HepG2 (cell line): ENCODE data around the gene NACC2. TPM values are rescaled to one million over a fixed set of nuclear protein-coding genes. Genes with fewer than 3 reads are reported as not detected.

Source experiments
- BRCA1 ChIP-seq: sonication (generic); formaldehyde crosslinking; IDR thresholded peaks from 2 replicates; pipeline ENCODE4 v1.4.0; 2020; ENCODE audit warnings: missing genetic modification reagents
- ELF1 ChIP-seq: sonication (generic); formaldehyde crosslinking; IDR thresholded peaks from 2 replicates; pipeline ENCODE4 v1.4.0; 2020; ENCODE audit warnings: missing genetic modification reagents
- HNF4G ChIP-seq, 2 experiments: sonication (generic) in 1 of 2; formaldehyde crosslinking in 1 of 2; IDR thresholded peaks; 2 replicates each; pipeline versions ENCODE4 v1.4.0 to v1.6.1; 2011 to 2020; ENCODE audit warnings: borderline replicate concordance in 2 of 2, low read depth in 2 of 2, mild to moderate bottlenecking in 2 of 2, low read length in 1 of 2, missing genetic modification reagents in 1 of 2, moderate library complexity in 1 of 2
- HOMEZ ChIP-seq: IDR thresholded peaks from 2 replicates; pipeline ENCODE4 v1.6.1; 2016; ENCODE audit warnings: low read depth
- NR1H2 ChIP-seq: sonication (generic); formaldehyde crosslinking; IDR thresholded peaks from 2 replicates; pipeline ENCODE4 v1.8.1; 2022; ENCODE audit warnings: low read depth, missing genetic modification reagents, borderline replicate concordance
- PAXIP1 ChIP-seq: sonication (generic); formaldehyde crosslinking; conservative IDR thresholded peaks from 2 replicates; pipeline ENCODE4 v1.4.0; 2020; ENCODE audit warnings: mild to moderate bottlenecking, missing genetic modification reagents, moderate library complexity
- PREB ChIP-seq: sonication (generic); formaldehyde crosslinking; IDR thresholded peaks from 2 replicates; pipeline ENCODE4 v1.4.0; 2020; ENCODE audit warnings: missing genetic modification reagents
- STAG1 ChIP-seq: sonication (generic); formaldehyde crosslinking; IDR thresholded peaks from 2 replicates; pipeline ENCODE4 v1.4.0; 2020; ENCODE audit warnings: missing genetic modification reagents
- TRAFD1 ChIP-seq: sonication (generic); formaldehyde crosslinking; IDR thresholded peaks from 2 replicates; pipeline ENCODE4 v1.5.1; 2020; ENCODE audit warnings: missing genetic modification reagents, mild to moderate bottlenecking, borderline replicate concordance
- ZBTB1 ChIP-seq: sonication (generic); formaldehyde crosslinking; IDR thresholded peaks from 2 replicates; pipeline ENCODE4 v1.4.0; 2020; ENCODE audit warnings: missing genetic modification reagents, borderline replicate concordance
- ZNF138 ChIP-seq: sonication (generic); formaldehyde crosslinking; IDR thresholded peaks from 2 replicates; pipeline ENCODE4 v1.5.0; 2020; ENCODE audit warnings: mild to moderate bottlenecking, low read depth, missing genetic modification reagents
- ZNF33A ChIP-seq: sonication (generic); formaldehyde crosslinking; IDR thresholded peaks from 2 replicates; pipeline ENCODE4 v1.5.1; 2020; ENCODE audit warnings: missing genetic modification reagents, mild to moderate bottlenecking, moderate library complexity, borderline replicate concordance
- ZNF577 ChIP-seq: sonication (generic); formaldehyde crosslinking; IDR thresholded peaks from 2 replicates; pipeline ENCODE4 v1.4.0; 2020; ENCODE audit warnings: mild to moderate bottlenecking, low read depth, missing genetic modification reagents, borderline replicate concordance
- polyA plus RNA-seq, 8 experiments: library from polyadenylated mRNA; depleted of rRNA in 3 of 8; stranded (reverse) in 7 of 8; unstranded in 1 of 8; fragments of >200 nt; fragmentation: Illumina TruSeq in 4 of 8; extraction: Trizol in 4 of 8; gene quantifications; 2 replicates each; pipeline versions ENCODE4 v1.2.1 to v1.2.3, GENCODE V29; 2011 to 2016; ENCODE audit warnings: low read depth in 4 of 8, missing spikeins in 1 of 8, mixed read lengths in 1 of 8; ENCODE audit not compliant: insufficient read depth in 1 of 8
- total RNA-seq, 5 experiments: library from RNA; depleted of rRNA; stranded (reverse); fragments of >200 nt; fragmentation: Illumina TruSeq; extraction: Trizol; gene quantifications; 2 replicates each; pipeline ENCODE4 v1.2.3, GENCODE V29; 2016; ENCODE audit warnings: low read depth in 1 of 5
- TF ChIP-seq, protein P1 (sequence below): sonication (generic); formaldehyde crosslinking; IDR thresholded peaks from 2 replicates; pipeline ENCODE4 v1.4.0; 2020; ENCODE audit warnings: mild to moderate bottlenecking, missing genetic modification reagents
- TF ChIP-seq, protein P2 (sequence below): sonication (generic); formaldehyde crosslinking; IDR thresholded peaks from 2 replicates; pipeline ENCODE4 v1.5.1; 2020; ENCODE audit warnings: missing genetic modification reagents, mild to moderate bottlenecking, borderline replicate concordance

Gene NACC2
- total and polyA plus RNA-seq, 2 of the 13 experiments (the other 11 are each of a cell fraction or from before 2014, with no cell fraction given) = 5.9 to 12.3 TPM

- TF ChIP-seq HOMEZ (CRISPR knock-in tag) = no peak
- peak; percentile 17 for TF ChIP-seq STAG1 (CRISPR knock-in tag)
- TF ChIP-seq ZBTB1 = no peak
- TF ChIP-seq, protein P1, sequence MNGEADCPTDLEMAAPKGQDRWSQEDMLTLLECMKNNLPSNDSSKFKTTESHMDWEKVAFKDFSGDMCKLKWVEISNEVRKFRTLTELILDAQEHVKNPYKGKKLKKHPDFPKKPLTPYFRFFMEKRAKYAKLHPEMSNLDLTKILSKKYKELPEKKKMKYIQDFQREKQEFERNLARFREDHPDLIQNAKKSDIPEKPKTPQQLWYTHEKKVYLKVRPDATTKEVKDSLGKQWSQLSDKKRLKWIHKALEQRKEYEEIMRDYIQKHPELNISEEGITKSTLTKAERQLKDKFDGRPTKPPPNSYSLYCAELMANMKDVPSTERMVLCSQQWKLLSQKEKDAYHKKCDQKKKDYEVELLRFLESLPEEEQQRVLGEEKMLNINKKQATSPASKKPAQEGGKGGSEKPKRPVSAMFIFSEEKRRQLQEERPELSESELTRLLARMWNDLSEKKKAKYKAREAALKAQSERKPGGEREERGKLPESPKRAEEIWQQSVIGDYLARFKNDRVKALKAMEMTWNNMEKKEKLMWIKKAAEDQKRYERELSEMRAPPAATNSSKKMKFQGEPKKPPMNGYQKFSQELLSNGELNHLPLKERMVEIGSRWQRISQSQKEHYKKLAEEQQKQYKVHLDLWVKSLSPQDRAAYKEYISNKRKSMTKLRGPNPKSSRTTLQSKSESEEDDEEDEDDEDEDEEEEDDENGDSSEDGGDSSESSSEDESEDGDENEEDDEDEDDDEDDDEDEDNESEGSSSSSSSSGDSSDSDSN (CRISPR knock-in tag) = peak; percentile 61
- TF ChIP-seq BRCA1 (CRISPR knock-in tag) = no peak
- no peak for TF ChIP-seq PREB
- TF ChIP-seq ZNF33A = no peak
- TF ChIP-seq PAXIP1 (CRISPR knock-in tag) = peak; percentile 90
- TF ChIP-seq ZNF138 (CRISPR knock-in tag) = no peak
- peak; percentile 77; the same call in 1 of the 2 replicates for TF ChIP-seq HNF4G (IDR thresholded peaks at IDR 0.05; ENCODE audit: borderline replicate concordance, low read depth, low read length)
- TF ChIP-seq HNF4G (CRISPR knock-in tag; IDR thresholded peaks at IDR 0.05; ENCODE audit: borderline replicate concordance, low read depth) = peak; percentile 75; the same call in 1 of the 2 replicates
- TF ChIP-seq NR1H2 = no peak; the same call in 1 of the 2 replicates
- no peak for TF ChIP-seq ZNF577 (CRISPR knock-in tag)
- TF ChIP-seq, protein P2, sequence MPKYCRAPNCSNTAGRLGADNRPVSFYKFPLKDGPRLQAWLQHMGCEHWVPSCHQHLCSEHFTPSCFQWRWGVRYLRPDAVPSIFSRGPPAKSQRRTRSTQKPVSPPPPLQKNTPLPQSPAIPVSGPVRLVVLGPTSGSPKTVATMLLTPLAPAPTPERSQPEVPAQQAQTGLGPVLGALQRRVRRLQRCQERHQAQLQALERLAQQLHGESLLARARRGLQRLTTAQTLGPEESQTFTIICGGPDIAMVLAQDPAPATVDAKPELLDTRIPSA (CRISPR knock-in tag) = no peak
- no peak for TF ChIP-seq TRAFD1 (CRISPR knock-in tag)
- TF ChIP-seq ELF1 = no peak
Measured at GRCh38 chr9:136119061-136119882, 24.2 kb upstream of the NACC2 start (continued).
